HPDE6-E6E7 (cell line): ENCODE data around the gene RAP2A.
A peak's percentile ranks its signal among the peaks of the same experiment; 100 is the strongest.

ENCODE experiments used
- DNase-seq: peaks from one replicate; pipeline ENCODE4 v3.0.0; 2011; ENCODE audit warnings: missing footprints; ENCODE audit errors: extremely low spot score

Gene RAP2A

GRCh38 chr13:97422118-97423054, 11.6 kb upstream of the RAP2A start:
- no peak for DNase-seq

DNA sequence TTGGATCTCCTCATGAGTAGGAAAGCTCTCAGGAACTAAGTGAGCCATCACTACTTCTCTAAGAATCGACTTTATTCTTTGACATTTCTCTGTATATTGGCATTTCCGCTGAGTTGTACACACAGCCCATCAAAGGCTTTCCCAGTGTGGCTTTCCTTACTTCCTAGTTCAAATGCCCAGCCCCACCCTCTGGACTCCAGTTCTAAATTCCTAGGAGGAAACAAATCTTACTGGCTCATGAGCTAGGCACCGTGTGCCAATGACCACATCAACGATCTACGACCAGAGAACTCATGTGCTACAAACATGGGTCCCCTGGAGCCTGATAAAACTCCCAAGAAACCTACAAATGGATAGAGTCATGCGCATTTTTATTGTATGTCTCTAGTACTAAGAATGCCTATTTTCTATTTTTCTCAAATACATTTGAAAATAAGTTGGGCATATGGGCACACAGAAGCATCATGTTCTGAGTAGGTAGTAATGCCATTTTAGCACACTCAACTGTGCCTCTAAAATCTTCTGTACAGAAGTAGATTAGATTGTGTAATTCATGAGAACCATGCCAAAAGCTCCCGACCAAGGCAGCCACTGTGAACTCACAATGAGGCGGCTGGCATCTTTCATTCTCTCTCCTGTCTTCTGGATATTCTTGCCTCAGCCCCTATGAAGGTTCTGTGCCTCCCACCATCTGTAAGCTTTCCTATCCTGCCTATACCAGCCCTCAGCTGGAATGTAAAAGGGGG, 10.5 kb upstream of the RAP2A start:
- DNase-seq, result no peak

DNA sequence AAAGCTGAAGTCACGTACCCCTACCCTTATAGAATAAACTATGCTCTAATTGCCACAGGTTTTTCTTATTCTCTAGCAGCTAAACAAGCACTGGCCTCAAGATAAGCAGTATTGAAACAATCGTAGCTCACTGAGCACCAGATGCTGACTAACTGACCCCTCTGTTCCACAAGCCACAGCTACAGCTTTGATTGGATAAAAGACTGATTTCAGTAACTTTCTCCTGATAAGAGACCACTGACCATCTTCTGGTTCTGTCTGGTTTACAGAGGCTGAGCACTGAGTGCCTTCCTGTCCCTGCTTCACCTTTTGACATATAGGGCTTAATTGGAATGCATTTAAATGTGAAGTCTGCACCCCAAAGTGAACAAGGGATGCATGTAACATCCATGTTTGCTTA, 8.4 kb upstream of the RAP2A start:
- DNase-seq, result no peak

GRCh38 chr13:97426695-97427094, 7.3 kb upstream of the RAP2A start:
- DNase-seq, result no peak

GRCh38 chr13:97429681-97430081, 4.3 kb upstream of the RAP2A start:
- DNase-seq, result no peak

DNA sequence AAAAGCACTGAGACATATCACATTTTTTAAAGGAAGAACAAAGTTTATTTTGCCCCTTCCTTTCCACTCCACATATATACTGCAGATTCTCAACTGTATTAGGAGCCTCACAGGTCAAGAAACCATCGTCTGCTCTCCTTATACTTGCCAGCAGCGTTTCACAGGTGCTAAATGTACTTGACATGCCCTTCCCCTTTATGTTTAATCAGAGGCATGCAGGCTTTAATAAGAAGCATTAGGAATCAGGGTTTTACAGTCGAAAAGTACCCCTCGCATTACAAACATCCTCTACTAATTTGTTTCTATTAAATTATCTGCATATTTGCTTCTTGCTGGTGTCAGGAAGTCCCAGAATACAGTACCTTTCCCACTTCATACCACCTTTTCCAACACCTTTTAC, 3.7 kb upstream of the RAP2A start:
- no peak for DNase-seq

- DNase-seq, result no peak
Observed at GRCh38 chr13:97431171-97431764, 2.7 kb upstream of the RAP2A start.

DNA sequence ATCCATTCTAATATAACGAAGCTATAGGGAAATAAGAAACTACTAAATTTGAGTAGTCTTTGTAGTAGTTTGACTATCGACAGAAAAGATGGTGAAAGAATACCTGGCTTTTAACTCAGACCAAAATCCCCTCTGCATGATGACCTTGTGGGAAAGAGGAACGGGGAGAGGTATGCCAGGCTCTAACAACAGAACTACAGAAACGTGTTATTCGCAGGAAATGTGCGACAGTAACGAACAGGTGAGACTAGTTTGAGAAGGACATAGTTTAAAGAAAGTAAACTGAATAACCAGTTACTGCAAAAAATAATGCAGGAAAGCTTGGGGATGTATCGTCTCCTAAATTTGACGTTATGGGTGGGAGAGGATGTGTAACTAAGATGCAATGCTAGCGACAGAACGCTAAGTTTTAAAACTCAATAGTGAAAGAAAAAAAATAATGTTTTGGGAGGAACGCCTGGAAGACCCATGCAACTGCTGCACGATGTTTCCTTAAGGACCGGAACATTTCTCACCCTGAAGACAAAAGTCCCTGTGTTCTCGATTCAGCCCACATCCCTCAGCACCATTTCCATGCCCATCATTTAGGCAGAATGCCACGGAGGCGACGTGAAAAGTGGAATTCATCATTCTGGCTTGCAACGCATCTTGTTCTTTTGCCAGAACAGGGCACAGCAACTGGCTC, 1.6 kb upstream of the RAP2A start:
- DNase-seq, result no peak

GRCh38 chr13:97432917-97433726, 847 bp upstream of the RAP2A start:
- DNase-seq, result peak; percentile 88

DNA sequence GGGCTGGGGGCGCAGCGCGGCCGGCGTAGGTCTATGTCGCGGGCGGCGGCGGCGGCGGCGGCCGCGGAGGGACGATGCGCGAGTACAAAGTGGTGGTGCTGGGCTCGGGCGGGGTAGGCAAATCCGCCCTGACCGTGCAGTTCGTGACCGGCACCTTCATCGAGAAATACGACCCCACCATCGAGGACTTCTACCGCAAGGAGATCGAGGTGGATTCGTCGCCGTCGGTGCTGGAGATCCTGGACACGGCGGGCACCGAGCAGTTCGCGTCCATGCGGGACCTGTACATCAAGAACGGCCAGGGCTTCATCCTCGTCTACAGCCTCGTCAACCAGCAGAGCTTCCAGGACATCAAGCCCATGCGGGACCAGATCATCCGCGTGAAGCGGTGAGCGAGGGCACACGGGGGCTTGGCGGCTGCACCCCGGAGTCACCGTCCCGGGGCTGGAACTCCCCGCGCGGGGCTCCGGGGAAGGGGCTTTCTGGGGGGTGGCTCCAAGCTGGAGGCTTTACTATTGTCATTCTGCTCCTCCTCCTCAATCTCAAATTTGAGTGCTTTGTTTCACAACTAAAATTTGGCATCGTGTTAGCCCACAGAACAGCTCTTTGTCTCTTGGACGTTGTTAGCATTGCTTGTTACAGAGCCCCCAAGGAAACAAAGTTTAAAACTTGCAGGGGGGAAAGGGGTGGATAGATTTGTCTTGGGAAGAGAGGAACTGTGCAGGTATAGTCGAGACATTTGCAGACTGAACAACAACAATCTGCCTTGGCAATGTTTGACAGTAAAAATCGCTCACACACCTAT, 630 bp downstream of the RAP2A start:
- no peak for DNase-seq

- no peak for DNase-seq
Observed at GRCh38 chr13:97435323-97435722, 1.4 kb downstream of the RAP2A start.

DNA sequence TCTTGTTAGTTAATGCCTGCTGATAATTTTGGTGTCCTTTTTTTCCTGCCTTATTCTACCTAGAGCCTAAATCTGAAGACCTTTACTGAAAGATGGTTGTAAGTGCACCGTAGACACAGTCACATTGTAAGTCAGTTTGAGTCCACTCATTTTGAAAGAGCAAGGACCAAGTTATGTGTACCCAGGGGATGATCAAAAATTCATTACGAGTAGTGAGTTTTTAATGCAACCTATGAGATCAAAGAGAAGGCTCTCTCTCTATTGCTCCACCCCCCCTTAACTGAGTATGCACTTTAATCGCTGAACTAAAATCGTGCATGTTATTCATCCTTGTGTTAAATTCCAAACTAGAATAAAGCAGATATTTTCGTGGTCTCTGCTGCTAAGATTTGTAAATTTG, 1.8 kb downstream of the RAP2A start:
- DNase-seq, result no peak

- no peak for DNase-seq
Observed at GRCh38 chr13:97436845-97437244, 2.9 kb downstream of the RAP2A start.

DNA sequence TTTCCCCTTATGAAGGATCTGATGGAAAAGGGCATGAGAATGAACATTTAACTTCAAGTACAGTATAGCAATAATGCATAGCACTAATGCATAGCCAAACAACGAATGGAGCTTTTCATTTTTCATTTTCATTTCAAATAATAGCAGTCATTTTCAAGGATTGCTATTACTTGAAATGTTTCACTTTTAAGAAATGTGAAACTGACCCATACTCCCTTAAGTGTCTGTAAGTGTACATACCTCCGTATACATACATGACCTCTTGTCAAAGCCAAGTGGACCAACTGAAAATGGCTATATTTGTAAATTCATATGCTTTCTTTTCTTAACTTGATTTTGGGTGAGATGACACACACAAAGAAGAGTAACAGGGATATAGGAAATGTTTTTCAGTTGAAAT, 3.8 kb downstream of the RAP2A start:
- no peak for DNase-seq

DNA sequence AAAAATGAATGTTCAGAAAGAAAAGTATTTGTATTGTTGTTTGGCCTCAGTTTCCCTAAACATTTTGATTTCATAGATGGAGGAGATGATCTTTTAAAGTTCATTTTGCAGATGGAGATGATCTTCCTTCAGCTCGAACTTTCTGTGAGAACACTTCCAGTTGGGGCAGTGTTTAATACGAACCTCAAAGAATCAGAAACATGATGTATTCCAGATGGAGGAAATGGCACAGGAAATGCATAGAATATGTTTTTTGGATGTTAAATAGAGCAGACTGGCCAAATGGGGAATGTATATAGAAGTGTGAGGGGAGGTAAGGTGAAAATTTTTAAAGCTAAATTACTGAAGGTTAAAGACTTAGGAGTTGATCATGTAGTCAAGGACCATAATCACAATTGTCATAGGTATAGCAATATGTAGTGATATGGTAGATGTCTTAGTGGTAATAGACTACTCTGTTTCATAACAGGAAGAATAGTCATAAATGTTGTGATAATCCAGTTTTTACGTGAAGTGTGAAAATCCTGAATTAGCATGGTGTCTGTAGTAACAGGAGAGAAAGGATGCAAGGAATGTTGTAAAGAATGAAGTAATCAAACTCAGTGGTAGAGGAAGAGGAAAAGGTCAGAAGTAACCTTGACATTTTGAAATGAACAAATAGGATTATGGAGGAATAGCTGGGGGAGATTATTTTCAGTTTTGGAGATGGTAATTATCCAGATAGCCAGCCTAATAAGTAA, 5.1 kb downstream of the RAP2A start:
- DNase-seq, result no peak

- no peak for DNase-seq
Observed at GRCh38 chr13:97440598-97441170, 6.7 kb downstream of the RAP2A start.

- DNase-seq, result no peak
Observed at GRCh38 chr13:97441368-97441767, 7.4 kb downstream of the RAP2A start.

- DNase-seq, result no peak
Observed at GRCh38 chr13:97445522-97446187, 11.7 kb downstream of the RAP2A start.

DNA sequence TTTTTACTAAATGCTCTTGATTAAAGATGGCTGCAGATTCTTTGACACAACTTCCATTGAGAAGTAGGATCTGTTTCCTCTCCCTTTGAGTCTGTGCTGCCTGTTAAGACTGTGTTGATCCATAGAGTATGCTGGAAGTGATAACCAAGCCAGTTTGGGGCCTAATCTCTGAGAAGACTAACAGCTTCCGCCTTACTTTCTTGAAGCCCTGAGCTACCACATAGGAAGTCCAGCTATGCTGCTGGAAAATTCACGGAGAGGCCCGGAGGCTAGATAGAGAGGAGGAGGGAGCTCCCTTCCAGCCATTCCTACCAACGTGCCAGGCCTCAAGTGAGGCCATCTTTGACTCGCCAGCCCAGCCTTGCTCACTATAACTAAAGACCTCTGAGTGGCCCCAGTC, 12.5 kb downstream of the RAP2A start:
- DNase-seq, result no peak
